Neural crest cell (in vitro differentiated cells): ENCODE data around the gene IFITM2. TPM values are rescaled to one million over a fixed set of nuclear protein-coding genes. Genes with fewer than 3 reads are reported as not detected.
"Not testable (repeated sequence)": the region's sequence is repeated elsewhere in the genome, so short reads cannot be mapped to it uniquely, and the experiment has no call there.

Source experiments
- DNase-seq: peaks from one replicate; pipeline ENCODE4 v3.0.0; 2021; ENCODE audit warnings: low read depth, mixed read lengths, low spot score
- H3K27ac Mint-ChIP-seq: one replicate; pipeline ENCODE4 v1.8.0; 2021; ENCODE audit warnings: mild to moderate bottlenecking, mixed read lengths; ENCODE audit not compliant: unreplicated experiment
- H3K27me3 Mint-ChIP-seq: 2 replicates; pipeline ENCODE4 v1.8.0; 2021; ENCODE audit warnings: low read depth, mild to moderate bottlenecking, mixed read lengths
- H3K36me3 Mint-ChIP-seq: 2 replicates; pipeline ENCODE4 v1.8.0; 2021; ENCODE audit warnings: low read depth, mild to moderate bottlenecking, mixed read lengths
- H3K4me1 Mint-ChIP-seq: 2 replicates; pipeline ENCODE4 v1.8.0; 2021; ENCODE audit warnings: mixed read lengths
- H3K4me3 Mint-ChIP-seq: one replicate; pipeline ENCODE4 v1.8.0; 2021; ENCODE audit warnings: mild to moderate bottlenecking, mixed read lengths
- H3K9me3 Mint-ChIP-seq: 2 replicates; pipeline ENCODE4 v1.8.0; 2021; ENCODE audit warnings: mixed read lengths
- total RNA-seq: library from RNA; stranded (reverse); gene quantifications from 2 replicates; pipeline ENCODE4 v1.2.1, GENCODE V29; 2021
- TF ChIP-seq, protein P1 (sequence below): fragments of 200-600 bp; sonication (generic); conservative IDR thresholded peaks from 2 replicates; pipeline ENCODE4 v1.5.0; 2021; ENCODE audit warnings: antibody characterized with exemption, mild to moderate bottlenecking

The IFITM2 gene
- total RNA-seq, 1 donor from 2014 or later = 55.0 TPM

DNA sequence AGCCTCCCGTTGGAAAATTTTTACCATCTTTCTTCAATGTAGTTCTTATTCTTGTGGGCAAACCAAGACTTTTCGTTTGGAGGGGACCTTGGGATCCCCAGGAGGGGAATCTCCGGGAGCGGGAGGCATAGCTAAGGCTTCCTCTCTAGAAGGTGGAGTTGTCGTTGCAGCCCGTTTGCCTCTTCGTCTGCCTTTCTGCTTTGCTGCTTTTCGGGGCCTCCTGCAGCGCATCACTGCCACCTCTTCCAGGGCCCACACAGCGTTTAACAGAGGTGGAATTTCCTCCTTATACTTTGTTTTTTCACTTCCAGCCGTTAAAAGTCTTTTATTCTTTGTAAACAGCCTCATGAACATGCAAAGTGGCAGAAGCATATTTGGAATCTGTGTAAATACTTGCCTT, 16.5 kb downstream of the IFITM2 start:
- TF ChIP-seq, protein P1, sequence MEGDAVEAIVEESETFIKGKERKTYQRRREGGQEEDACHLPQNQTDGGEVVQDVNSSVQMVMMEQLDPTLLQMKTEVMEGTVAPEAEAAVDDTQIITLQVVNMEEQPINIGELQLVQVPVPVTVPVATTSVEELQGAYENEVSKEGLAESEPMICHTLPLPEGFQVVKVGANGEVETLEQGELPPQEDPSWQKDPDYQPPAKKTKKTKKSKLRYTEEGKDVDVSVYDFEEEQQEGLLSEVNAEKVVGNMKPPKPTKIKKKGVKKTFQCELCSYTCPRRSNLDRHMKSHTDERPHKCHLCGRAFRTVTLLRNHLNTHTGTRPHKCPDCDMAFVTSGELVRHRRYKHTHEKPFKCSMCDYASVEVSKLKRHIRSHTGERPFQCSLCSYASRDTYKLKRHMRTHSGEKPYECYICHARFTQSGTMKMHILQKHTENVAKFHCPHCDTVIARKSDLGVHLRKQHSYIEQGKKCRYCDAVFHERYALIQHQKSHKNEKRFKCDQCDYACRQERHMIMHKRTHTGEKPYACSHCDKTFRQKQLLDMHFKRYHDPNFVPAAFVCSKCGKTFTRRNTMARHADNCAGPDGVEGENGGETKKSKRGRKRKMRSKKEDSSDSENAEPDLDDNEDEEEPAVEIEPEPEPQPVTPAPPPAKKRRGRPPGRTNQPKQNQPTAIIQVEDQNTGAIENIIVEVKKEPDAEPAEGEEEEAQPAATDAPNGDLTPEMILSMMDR = no peak
- H3K9me3 Mint-ChIP-seq = no peaks in the 10 kb centered on the region
- no peak overlapping the region for H3K27ac Mint-ChIP-seq
- H3K27me3 Mint-ChIP-seq = peaks cover 6% of the 10 kb centered on the region
- H3K4me1 Mint-ChIP-seq = peaks cover 39% of the 10 kb centered on the region
- H3K4me3 Mint-ChIP-seq = peak overlapping the region; percentile 24
- no peaks in the 10 kb centered on the region for H3K36me3 Mint-ChIP-seq
- DNase-seq = no peak

DNA sequence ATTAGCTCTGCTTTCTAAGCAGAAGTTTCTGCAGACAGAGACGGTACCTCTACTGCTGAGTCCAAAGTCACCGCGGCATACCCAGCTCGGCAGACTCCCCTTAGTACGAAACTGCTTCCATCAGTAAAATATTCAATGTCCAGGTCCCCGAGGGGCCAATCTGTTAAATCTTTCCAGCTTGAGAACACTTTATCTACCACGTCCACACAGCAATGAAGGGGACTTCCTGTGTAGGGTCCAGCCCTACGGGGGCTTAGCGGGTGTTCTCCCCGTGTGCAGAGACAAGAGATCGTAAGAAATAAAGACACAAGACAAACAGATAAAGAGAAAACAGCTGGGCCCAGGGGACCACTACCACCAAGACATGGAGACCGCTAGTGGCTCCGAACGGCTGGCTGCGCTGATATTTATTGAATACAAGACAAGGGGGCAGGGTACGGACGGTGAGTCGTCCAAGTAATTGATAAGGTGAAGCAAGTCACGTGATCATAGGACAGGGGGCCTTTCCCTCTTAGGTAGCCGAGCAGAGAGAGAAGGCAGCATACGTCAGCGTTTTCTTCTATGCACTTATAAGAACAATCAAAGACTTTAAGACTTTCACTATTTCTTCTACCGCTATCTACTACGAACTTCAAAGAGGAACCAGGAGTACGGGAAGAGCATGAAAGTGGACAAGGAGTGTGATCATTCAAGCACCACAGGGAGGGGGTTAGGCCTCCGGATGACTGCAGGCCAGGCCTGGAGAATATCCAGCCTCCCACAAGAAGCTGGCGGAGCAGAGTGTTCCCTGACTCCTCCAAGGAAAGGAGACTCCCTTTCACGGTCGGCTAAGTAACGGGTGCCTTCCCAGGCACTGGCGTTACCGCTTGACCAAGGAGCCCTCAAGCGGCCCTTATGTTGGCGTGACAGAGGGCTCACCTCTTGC, 17.2 kb downstream of the IFITM2 start:
- peak overlapping the region; percentile 31 for H3K4me3 Mint-ChIP-seq
- not testable (repeated sequence) for H3K27ac Mint-ChIP-seq, DNase-seq, H3K27me3 Mint-ChIP-seq, H3K36me3 Mint-ChIP-seq, H3K9me3 Mint-ChIP-seq
- peaks cover 40% of the 10 kb centered on the region for H3K4me1 Mint-ChIP-seq

DNA sequence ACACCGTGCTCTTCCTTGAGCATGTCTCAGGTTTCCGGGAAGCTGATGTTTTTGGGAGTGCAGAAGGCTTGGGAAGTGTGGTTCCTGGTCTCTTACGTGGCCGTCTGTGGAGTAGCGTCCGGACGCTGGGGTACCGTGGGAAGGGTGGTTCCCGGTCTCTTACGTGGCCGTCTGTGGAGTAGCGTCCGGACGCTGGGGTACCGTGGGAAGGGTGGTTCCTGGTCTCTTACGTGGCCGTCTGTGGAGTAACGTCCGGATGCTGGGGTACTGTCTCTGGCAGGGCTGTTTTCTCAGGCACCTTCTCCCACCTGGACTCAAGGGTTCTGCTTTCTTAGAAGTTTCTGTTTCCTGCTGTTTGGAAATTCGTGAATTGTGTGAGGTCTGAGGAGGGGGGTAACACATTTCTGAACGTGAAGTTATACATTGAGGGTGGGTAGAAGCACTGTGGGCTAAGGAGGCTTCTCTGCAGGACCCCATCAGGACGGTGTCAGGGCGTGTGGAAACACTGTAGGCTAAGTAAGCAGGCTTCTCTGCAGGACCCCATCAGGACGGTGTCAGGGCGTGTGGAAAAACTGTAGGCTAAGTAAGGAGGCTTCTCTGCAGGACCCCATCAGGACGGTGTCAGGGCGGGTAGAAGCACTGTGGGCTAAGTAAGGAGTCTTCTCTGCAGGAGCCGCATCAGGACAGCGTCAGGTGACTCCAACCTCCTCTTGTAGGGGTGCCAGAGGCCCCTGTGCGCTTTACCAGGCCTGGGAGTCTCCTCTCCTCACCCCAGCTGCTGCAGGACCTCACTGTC, 18.4 kb downstream of the IFITM2 start:
- Mint-ChIP-seq H3K4me3 (peak overlapping the region; percentile 25), H3K36me3 (no peaks in the 10 kb centered on the region), H3K9me3 (no peaks in the 10 kb centered on the region), H3K4me1 (peaks cover 35% of the 10 kb centered on the region), H3K27me3 (no peaks in the 10 kb centered on the region), H3K27ac (peak overlapping the region; percentile 30)
- TF ChIP-seq, protein P1 = no peak
- DNase-seq = no peak

DNA sequence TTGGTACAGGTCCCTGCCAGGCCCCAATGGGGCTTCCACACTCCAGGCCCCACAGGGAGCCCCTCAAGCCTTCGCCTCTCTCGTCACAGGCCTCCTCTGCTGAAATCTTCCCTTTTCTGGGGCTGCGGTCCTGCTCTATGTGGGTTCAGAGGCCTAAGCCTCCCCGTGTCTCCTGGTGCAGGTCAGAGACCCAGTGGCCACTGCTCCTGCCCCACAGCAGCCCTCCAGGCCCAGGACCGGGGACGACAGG, 18.9 kb downstream of the IFITM2 start:
- Mint-ChIP-seq H3K27me3 (no peaks in the 10 kb centered on the region), H3K4me3 (no peak overlapping the region), H3K27ac (peak overlapping the region; percentile 50), H3K4me1 (peaks cover 38% of the 10 kb centered on the region), H3K36me3 (no peaks in the 10 kb centered on the region), H3K9me3 (no peaks in the 10 kb centered on the region)
- TF ChIP-seq, protein P1 = no peak
- DNase-seq = no peak

DNA sequence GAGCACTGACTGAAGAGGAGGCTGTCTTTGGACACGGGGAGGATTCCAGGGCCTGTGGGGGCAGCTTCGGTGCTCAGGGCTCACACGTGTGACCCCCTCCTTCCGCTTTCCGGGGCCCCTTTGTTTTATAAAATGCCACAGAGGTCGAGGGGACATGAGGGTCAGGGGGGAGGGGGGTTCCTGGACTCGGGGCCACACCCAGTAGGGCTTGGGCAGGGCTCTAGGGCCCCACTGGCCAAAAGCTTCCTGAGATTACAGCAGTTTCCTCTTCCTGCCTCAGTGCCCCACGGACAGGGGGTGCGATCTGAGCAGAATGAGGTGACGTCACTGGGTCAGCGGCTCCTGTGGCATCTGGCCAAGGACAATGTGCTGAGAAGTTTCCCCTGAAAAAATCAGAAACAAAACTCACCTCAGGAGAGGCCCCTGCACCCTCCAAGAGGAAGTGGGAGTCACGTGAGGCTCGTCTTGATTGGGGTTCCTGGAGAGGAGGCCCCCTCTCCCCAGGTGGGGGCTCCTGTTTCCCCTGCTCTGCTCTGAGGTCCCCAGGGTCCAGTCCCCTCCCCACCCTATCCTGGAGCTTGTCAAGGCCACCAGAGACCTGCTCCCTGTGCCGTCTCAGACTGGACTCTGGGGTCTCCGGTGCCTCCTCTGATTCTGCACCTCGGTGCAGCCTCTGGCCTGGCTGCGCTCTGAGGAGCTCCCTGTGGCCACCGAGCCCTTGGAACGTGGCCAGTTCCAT, 19.4 kb downstream of the IFITM2 start:
- no peak overlapping the region for H3K4me3 Mint-ChIP-seq

More for the DNA sequence above, 19.4 kb downstream of the IFITM2 start:
- no peaks in the 10 kb centered on the region for H3K9me3 Mint-ChIP-seq
- H3K27ac Mint-ChIP-seq = peak overlapping the region; percentile 67
- no peak for DNase-seq
- no peaks in the 10 kb centered on the region for H3K36me3 Mint-ChIP-seq
- H3K4me1 Mint-ChIP-seq = peaks cover 38% of the 10 kb centered on the region
- TF ChIP-seq, protein P1 = no peak
- H3K27me3 Mint-ChIP-seq = no peaks in the 10 kb centered on the region
